Uterus (tissue), 4 donors: Measurements from ENCODE around the gene DDX27. TPM values are rescaled to one million over a fixed set of nuclear protein-coding genes. Genes with fewer than 3 reads are reported as not detected.
A peak's percentile ranks its signal among the peaks of the same experiment; 100 is the strongest.

Source experiments
- DNase-seq, 2 donors: peaks; one replicate each; pipeline ENCODE4 v3.0.0-alpha.2; 2019 to 2020
- H3K27ac ChIP-seq, 2 donors: fragments of 200-600 bp; sonication (generic); 1 replicate in 1 of 2; 2 replicates in 1 of 2; pipeline ENCODE4 v1.5.1; 2016 to 2018
- H3K27me3 ChIP-seq, 2 donors: fragments of 200-600 bp; sonication (generic); one replicate each; pipeline ENCODE4 v1.5.1; 2018 to 2019; ENCODE audit warnings: control low read depth in 1 of 2
- H3K36me3 ChIP-seq, 2 donors: fragments of 200-600 bp; sonication (generic); one replicate each; pipeline ENCODE4 v1.5.1; 2019; ENCODE audit warnings: control low read depth in 1 of 2
- H3K4me1 ChIP-seq, 2 donors: fragments of 200-600 bp; sonication (generic); one replicate each; pipeline ENCODE4 v1.5.1; 2018 to 2019; ENCODE audit warnings: control low read depth in 1 of 2
- H3K4me3 ChIP-seq, 2 donors: fragments of 200-600 bp; sonication (generic); 1 replicate in 1 of 2; 2 replicates in 1 of 2; pipeline ENCODE4 v1.5.1; 2018 to 2019; ENCODE audit warnings: mild to moderate bottlenecking in 1 of 2
- H3K9me3 ChIP-seq, 2 donors: fragments of 200-600 bp; sonication (generic); one replicate each; pipeline ENCODE4 v1.5.1; 2019; ENCODE audit warnings: control low read depth in 1 of 2
- CTCF ChIP-seq, 4 experiments: fragments of 200-600 bp in 2 of 4; fragments of 450-650 bp in 2 of 4; sonication (generic) in 2 of 4; IDR thresholded peaks; one replicate each; pipeline ENCODE4 v1.5.1; 2016 to 2019; ENCODE audit warnings: antibody characterized with exemption in 4 of 4, mild to moderate bottlenecking in 2 of 4, moderate library complexity in 1 of 4
- POLR2A ChIP-seq, 2 donors: fragments of 450-650 bp; IDR thresholded peaks; one replicate each; pipeline ENCODE4 v1.6.1; 2016; ENCODE audit warnings: antibody characterized with exemption in 2 of 2, mild to moderate bottlenecking in 1 of 2, moderate library complexity in 1 of 2
- intact Hi-C: fragments of 100-400 bp; cut with DNase I; formaldehyde crosslinking; loops from one replicate; pipeline ENCODE4 v1.15.1; 2023; ENCODE audit warnings: low total_unique reads
- total RNA-seq, 4 donors: library from RNA; depleted of rRNA in 3 of 4; stranded (reverse); fragments of >200 nt in 3 of 4; gene quantifications; one replicate each; pipeline versions ENCODE4 v1.1.0 to v1.2.4, GENCODE V29; 2014 to 2023
- donor health status: DM: yes; HTN: yes; CAD: no.

Gene DDX27
- total RNA-seq, 4 donors from 2014 or later, result 11.8 to 35.8 (median 26.5) TPM

DNA sequence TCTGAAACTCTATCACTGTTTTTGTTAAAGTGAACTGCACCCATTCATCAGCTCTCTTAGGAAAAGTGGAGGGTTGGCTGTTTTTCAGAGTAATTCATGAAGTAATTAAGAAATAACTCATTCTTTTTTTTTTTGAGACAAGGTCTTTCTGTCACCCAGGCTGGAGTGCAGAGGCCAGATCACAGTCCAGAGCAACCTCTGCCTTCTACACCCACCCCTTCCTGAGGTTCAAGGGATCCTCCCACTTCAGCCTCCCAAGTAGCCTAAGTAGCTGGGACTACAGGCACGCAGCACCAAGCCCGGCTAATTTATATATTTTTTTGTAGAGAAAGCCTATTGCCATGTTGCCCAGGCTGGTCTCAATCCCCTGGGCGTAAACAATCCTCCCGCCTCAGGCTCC is 56.0 kb downstream of the DDX27 start:
- no peak overlapping the region for H3K4me3 ChIP-seq
- H3K27ac ChIP-seq, result no peak overlapping the region
- intact Hi-C loops, result no loop called here
- peaks cover 3 to 8% of the 10 kb centered on the region in 2 donors for H3K4me1 ChIP-seq
- TF ChIP-seq CTCF (IDR thresholded peaks at IDR 0.05), result no peak
- TF ChIP-seq POLR2A (IDR thresholded peaks at IDR 0.05), result no peak
- no peaks in the 10 kb centered on the region for H3K36me3 ChIP-seq
- no peaks in the 10 kb centered on the region for H3K9me3 ChIP-seq
- no peak for DNase-seq
- no peaks in the 10 kb centered on the region for H3K27me3 ChIP-seq

DNA sequence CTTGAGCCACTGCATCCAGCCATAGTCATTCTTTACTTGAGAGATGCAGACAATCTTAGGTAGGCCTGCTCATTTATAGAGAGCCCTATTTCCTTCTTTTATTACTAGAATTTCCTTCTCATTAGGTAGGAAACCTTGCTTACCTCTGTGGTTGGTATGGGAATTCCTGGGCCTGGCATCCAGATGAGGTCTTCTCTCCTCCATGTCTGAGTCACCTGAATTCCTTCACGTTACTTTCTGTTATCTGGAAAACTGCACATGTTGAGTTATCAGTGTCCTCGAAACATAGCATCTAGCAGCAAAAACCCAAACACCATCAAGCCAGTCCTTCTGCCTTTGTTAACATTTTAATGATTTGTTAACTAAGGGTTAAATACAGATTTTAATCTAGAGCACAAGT is 56.4 kb downstream of the DDX27 start:
- Histone ChIP-seq H3K9me3 (no peaks in the 10 kb centered on the region), H3K4me1 (peaks cover 4 to 8% of the 10 kb centered on the region in 2 donors), H3K27ac (peak overlapping the region in 1 of 2 donors; percentile 99), H3K36me3 (no peaks in the 10 kb centered on the region), H3K4me3 (no peak overlapping the region), H3K27me3 (no peaks in the 10 kb centered on the region)
- TF ChIP-seq POLR2A (IDR thresholded peaks at IDR 0.05), result no peak
- TF ChIP-seq CTCF (IDR thresholded peaks at IDR 0.05), result no peak
- no peak for DNase-seq
- intact Hi-C loops, result no loop called here

DNA sequence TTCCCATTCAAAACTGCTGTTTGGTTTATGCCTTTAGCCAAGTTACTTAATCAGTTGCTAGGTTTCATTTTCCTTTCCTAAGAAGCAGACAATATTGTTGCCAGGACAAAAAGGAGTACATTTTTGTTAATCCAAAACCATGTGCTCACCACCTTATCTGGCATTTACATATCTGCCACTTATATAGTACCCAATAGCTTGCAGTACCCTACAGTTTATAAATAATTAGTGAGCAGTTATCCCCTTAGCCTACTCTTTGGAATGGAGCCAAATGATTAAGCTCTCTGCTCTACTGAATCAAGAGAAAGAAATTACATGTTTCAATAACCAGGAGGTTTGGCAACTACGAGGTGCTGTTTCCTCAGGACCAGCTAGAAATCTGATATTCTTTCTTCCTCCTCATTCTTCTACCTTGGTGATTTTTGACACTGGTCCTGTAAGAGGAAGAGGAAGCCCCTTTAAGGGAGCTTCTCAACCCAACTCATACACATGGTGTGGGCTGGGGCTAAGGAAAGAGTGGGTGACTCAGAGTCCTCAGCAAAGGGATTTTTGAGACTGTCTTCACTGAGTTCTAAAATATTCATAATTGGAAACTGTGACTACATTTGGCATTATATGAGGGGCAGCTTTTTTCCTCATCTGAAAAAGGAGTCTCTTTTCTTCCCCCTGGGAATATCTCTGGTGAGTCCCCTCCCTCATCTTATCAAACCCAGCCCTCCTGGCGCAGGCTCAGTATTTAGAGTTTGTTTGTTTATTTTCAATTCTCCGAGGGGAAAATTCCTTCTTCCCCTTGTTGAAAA is 57.1 kb downstream of the DDX27 start:
- H3K4me1 ChIP-seq, result peaks cover 4 to 8% of the 10 kb centered on the region in 2 donors
- peak overlapping the region; percentile 98 to 99 for H3K27ac ChIP-seq
- no peak for DNase-seq
- peak overlapping the region; percentile 86 to 95 for H3K4me3 ChIP-seq
- intact Hi-C loops, result no loop called here
- no peaks in the 10 kb centered on the region for H3K36me3 ChIP-seq
- no peaks in the 10 kb centered on the region for H3K9me3 ChIP-seq
- TF ChIP-seq CTCF (IDR thresholded peaks at IDR 0.05), result no peak
- TF ChIP-seq POLR2A (IDR thresholded peaks at IDR 0.05), result no peak
- H3K27me3 ChIP-seq, result no peaks in the 10 kb centered on the region

- DNase-seq, result peak in 1 of 2 donors; percentile 50
- no peak for TF ChIP-seq POLR2A (IDR thresholded peaks at IDR 0.05)
- no peak for TF ChIP-seq CTCF (IDR thresholded peaks at IDR 0.05)
- Histone ChIP-seq H3K4me3 (peak overlapping the region; percentile 86 to 95), H3K36me3 (no peaks in the 10 kb centered on the region), H3K27ac (peak overlapping the region; percentile 98 to 99), H3K9me3 (no peaks in the 10 kb centered on the region), H3K27me3 (no peaks in the 10 kb centered on the region), H3K4me1 (peaks cover 4 to 8% of the 10 kb centered on the region in 2 donors)
- intact Hi-C loops, result no loop called here
These were observed 58.0 kb downstream of the DDX27 start for GRCh38 chr20:49276961-49277785.

- no peak for DNase-seq
- TF ChIP-seq POLR2A (IDR thresholded peaks at IDR 0.05) (peak in 1 of 2 donors; percentile 85), CTCF (IDR thresholded peaks at IDR 0.05) (no peak)
- no peaks in the 10 kb centered on the region for H3K36me3 ChIP-seq
- peak overlapping the region; percentile 98 to 99 for H3K27ac ChIP-seq
- no peaks in the 10 kb centered on the region for H3K27me3 ChIP-seq
- H3K4me1 ChIP-seq, result peaks cover 4 to 7% of the 10 kb centered on the region in 2 donors
- intact Hi-C loops, result no loop called here
- no peaks in the 10 kb centered on the region for H3K9me3 ChIP-seq
- H3K4me3 ChIP-seq, result peak overlapping the region; percentile 86 to 95
These were observed 58.5 kb downstream of the DDX27 start for GRCh38 chr20:49277786-49278035.
